Ishikawa (cell line): ENCODE data around the gene MYNN.

Experiments
- EGR1 ChIP-seq: IDR thresholded peaks from 2 replicates; pipeline ENCODE4 v1.6.1; 2012
- EP300 ChIP-seq: IDR thresholded peaks from 2 replicates; pipeline ENCODE4 v1.6.1; 2012; ENCODE audit warnings: borderline replicate concordance
- FOXM1 ChIP-seq: IDR thresholded peaks from 2 replicates; pipeline ENCODE4 v1.6.1; 2012; ENCODE audit warnings: low read depth, borderline replicate concordance
- TAF1 ChIP-seq: IDR thresholded peaks from 2 replicates; pipeline ENCODE4 v1.6.1; 2012; ENCODE audit warnings: low read depth, mild to moderate bottlenecking
- TCF12 ChIP-seq: IDR thresholded peaks from 2 replicates; pipeline ENCODE4 v1.6.1; 2012; ENCODE audit warnings: low read depth
- USF1 ChIP-seq: IDR thresholded peaks from 2 replicates; pipeline ENCODE4 v1.6.1; 2012

GRCh38 chr3:169812332-169813235 is 39.4 kb downstream of the MYNN start, which contains the start of the genes LRRC34 and LRRIQ4:
- no peak for TF ChIP-seq FOXM1
- TF ChIP-seq EGR1 = no peak
- TF ChIP-seq EP300 = no peak
- no peak for TF ChIP-seq TAF1
- TF ChIP-seq USF1 = no peak
- TF ChIP-seq TCF12 = no peak
